Activated CD8-positive, alpha-beta memory T cell treated with anti-CD3 and anti-CD28 coated beads for 4 hours (primary cell): ENCODE measurements around the gene RBM33.

Source experiments
- DNase-seq, 2 donors: peaks; one replicate each; pipeline ENCODE4 v3.0.0-alpha.2; 2020; ENCODE audit warnings: low read depth in 2 of 2

RBM33 gene

GRCh38 chr7:155824227-155824886, 179.9 kb downstream of the RBM33 start:
- DNase-seq: no peak

DNA sequence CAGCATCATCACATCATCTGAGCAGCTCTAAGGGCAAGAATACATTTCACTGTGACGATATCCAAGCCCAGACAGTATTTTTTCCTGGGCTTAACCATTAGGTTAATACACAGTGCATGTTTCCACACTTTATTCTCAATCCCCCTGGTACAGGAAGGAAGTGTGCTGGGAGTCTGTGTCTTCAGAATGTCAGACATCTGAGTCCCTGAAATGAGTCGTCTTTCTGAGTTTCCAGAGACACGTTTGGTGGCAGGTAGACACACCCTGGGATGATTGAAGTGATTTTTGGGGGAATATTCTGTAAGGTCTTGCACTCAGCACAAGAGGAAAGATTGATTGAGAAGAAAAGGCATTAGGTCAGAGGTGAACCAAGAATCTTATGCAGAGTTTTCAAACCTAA, 180.9 kb downstream of the RBM33 start:
- no peak for DNase-seq

DNA sequence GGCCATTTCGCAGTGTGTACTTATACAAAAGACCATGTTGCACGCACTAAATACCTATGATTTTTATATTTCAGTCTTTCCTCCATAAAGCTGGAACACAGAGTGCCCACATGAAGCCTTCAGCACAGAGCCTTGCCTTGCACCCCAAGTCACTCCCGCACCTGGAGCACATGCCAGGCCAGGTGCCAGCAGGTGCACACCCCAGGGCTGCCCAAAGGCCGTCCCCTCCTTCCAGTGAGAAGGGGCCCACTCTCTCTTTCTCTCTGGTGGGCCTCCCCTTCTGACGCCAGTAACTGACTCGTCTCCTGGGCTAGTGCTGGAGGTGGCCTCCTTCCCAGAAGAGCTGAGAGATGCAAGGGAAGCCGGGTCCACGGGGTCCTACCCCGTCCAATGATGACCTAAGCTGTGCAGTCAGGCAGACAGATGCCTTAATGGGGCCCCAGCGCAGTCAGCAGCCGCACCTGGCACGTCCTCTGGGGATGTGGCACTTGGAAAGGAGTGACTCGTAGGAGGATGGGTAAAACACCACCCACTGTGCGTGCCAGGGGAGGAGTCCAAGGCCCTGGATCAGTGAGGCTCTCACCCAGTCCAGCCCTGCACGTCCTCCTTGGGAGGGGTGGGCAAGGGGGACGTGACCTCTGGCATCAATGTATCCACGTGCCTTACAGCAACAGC, 185.5 kb downstream of the RBM33 start:
- DNase-seq: no peak
